ENCODE measurements around the gene SPIB.

- TF ChIP-seq POLR2A (IDR thresholded peaks at IDR 0.05), result no peak
- no peak for TF ChIP-seq CTCF (IDR thresholded peaks at IDR 0.05 in 8 of 11, conservative IDR thresholded peaks at IDR 0.05 in 3 of 11)
Observed at GRCh38 chr19:50383001-50383851, 35.5 kb upstream of the SPIB start.
